IMR-90 (cell line): ENCODE data around the gene RPP25. TPM values are rescaled to one million over a fixed set of nuclear protein-coding genes. Genes with fewer than 3 reads are reported as not detected.

Source experiments
- ATAC-seq: fragments of 200-7000 bp; cut with Tn5 transposase; 2 replicates; pipeline ENCODE4 v1.9.1; 2020; ENCODE audit warnings: low read depth, mild to moderate bottlenecking, moderate library complexity
- BruUV-seq: library from RNA; stranded (reverse); fragments of 400-500 nt; replicated peaks from 2 replicates; lab custom pipeline; 2021; lab: Mats Ljungman, UMichigan
- CTCF ChIA-PET: fragments of 300-600 bp; formaldehyde crosslinking; extraction: SDS; loops from one replicate; lab custom pipeline; 2021; ENCODE audit warnings: antibody characterized with exemption; lab: Yijun Ruan, JAX
- POLR2A ChIA-PET: fragments of 300-600 bp; sonication (Branson Sonifier 250); formaldehyde crosslinking; loops from one replicate; lab custom pipeline; 2022; ENCODE audit warnings: antibody characterized with exemption; ENCODE audit not compliant: unreplicated experiment; lab: Charles Lee
- DNase-seq: peaks from one replicate; pipeline ENCODE4 v3.0.0; 2013
- H2AFZ ChIP-seq: replicated peaks from 2 replicates; pipeline ENCODE3; 2013; ENCODE audit warnings: low read length, mild to moderate bottlenecking; ENCODE audit not compliant: poor library complexity
- H2AK5ac ChIP-seq: 2 replicates; pipeline ENCODE4 v1.6.1; 2013; ENCODE audit warnings: low read depth, low read length, inconsistent platforms
- H2AK9ac ChIP-seq: replicated peaks from 2 replicates; pipeline ENCODE3; 2013; ENCODE audit warnings: mild to moderate bottlenecking, low read depth, low read length, moderate library complexity; ENCODE audit not compliant: poor library complexity
- H2BK120ac ChIP-seq: 2 replicates; pipeline ENCODE4 v1.6.1; 2013; ENCODE audit warnings: low read depth, low read length, inconsistent platforms
- H2BK15ac ChIP-seq: 3 replicates; pipeline ENCODE4 v1.6.1; 2013; ENCODE audit warnings: low read depth, low read length, inconsistent platforms
- H2BK20ac ChIP-seq: 2 replicates; pipeline ENCODE4 v1.6.1; 2013; ENCODE audit warnings: low read depth, mild to moderate bottlenecking, inconsistent platforms, low read length, moderate library complexity
- H2BK5ac ChIP-seq: 2 replicates; pipeline ENCODE4 v1.6.1; 2013; ENCODE audit warnings: mild to moderate bottlenecking, low read depth, low read length, inconsistent platforms; ENCODE audit not compliant: poor library complexity, severe bottlenecking
- H3K14ac ChIP-seq: replicated peaks from 2 replicates; pipeline ENCODE4 v1.6.1; 2013; ENCODE audit warnings: low read depth, low read length, inconsistent platforms
- H3K18ac ChIP-seq: 2 replicates; pipeline ENCODE4 v1.6.1; 2013; ENCODE audit warnings: low read depth, low read length, control low read depth
- H3K23ac ChIP-seq: 2 replicates; pipeline ENCODE4 v1.6.1; 2013; ENCODE audit warnings: low read depth, low read length, inconsistent platforms
- H3K27ac ChIP-seq: 2 replicates; pipeline ENCODE4 v1.5.1; 2013; ENCODE audit warnings: mild to moderate bottlenecking, control low read depth, low read length; ENCODE audit not compliant: insufficient read depth
- H3K27me3 ChIP-seq: 2 replicates; pipeline ENCODE4 v1.6.1; 2013; ENCODE audit warnings: low read length; ENCODE audit not compliant: control insufficient read depth, insufficient read depth
- H3K36me3 ChIP-seq: 2 replicates; pipeline ENCODE4 v1.6.1; 2013; ENCODE audit warnings: low read length, mixed read lengths; ENCODE audit not compliant: control insufficient read depth, insufficient read depth
- H3K4ac ChIP-seq: 2 replicates; pipeline ENCODE4 v1.6.1; 2013; ENCODE audit warnings: low read depth, low read length, inconsistent platforms
- H3K4me1 ChIP-seq: 2 replicates; pipeline ENCODE4 v1.6.1; 2013; ENCODE audit warnings: low read length, mixed read lengths; ENCODE audit not compliant: control insufficient read depth, insufficient read depth
- H3K4me2 ChIP-seq: 2 replicates; pipeline ENCODE4 v1.6.1; 2013; ENCODE audit warnings: low read depth, mild to moderate bottlenecking, control low read depth, low read length, moderate library complexity
- H3K4me3 ChIP-seq: 2 replicates; pipeline ENCODE4 v1.5.1; 2013; ENCODE audit warnings: low read depth, mild to moderate bottlenecking, control low read depth, low read length, moderate library complexity; ENCODE audit not compliant: insufficient read depth
- H3K56ac ChIP-seq: 2 replicates; pipeline ENCODE4 v1.6.1; 2013; ENCODE audit warnings: low read length, inconsistent platforms; ENCODE audit not compliant: insufficient read depth; ENCODE audit errors: extremely low read depth
- H3K79me1 ChIP-seq, 2 experiments: 2 replicates each; pipeline ENCODE4 v1.6.1; 2013; ENCODE audit warnings: low read length in 2 of 2, inconsistent platforms in 1 of 2, low read depth in 1 of 2
- H3K9ac ChIP-seq: 2 replicates; pipeline ENCODE4 v1.6.1; 2013; ENCODE audit warnings: low read depth, low read length, control low read depth
- H3K9me1 ChIP-seq: 2 replicates; pipeline ENCODE4 v1.6.1; 2013; ENCODE audit warnings: low read length, inconsistent platforms; ENCODE audit not compliant: insufficient read depth
- H3K9me3 ChIP-seq: 2 replicates; pipeline ENCODE4 v1.6.1; 2013; ENCODE audit warnings: low read length; ENCODE audit not compliant: control insufficient read depth, insufficient read depth
- H4K20me1 ChIP-seq: 2 replicates; pipeline ENCODE4 v1.6.1; 2013; ENCODE audit warnings: low read length, inconsistent platforms; ENCODE audit not compliant: insufficient read depth
- H4K5ac ChIP-seq: 2 replicates; pipeline ENCODE4 v1.6.1; 2013; ENCODE audit warnings: mild to moderate bottlenecking, low read depth, low read length, control low read depth
- H4K8ac ChIP-seq, 2 experiments: 2 replicates each; pipeline ENCODE4 v1.6.1; 2013; ENCODE audit warnings: low read depth in 2 of 2, low read length in 2 of 2, control low read depth in 1 of 2, inconsistent platforms in 1 of 2
- H4K91ac ChIP-seq: 2 replicates; pipeline ENCODE4 v1.6.1; 2013; ENCODE audit warnings: low read depth, low read length, inconsistent platforms; ENCODE audit not compliant: insufficient read depth
- MAZ ChIP-seq: IDR thresholded peaks from 2 replicates; pipeline ENCODE4 v1.6.1; 2012; ENCODE audit warnings: low read depth, mild to moderate bottlenecking, low read length, improper control_type of control experiment, moderate library complexity, borderline replicate concordance
- RCOR1 ChIP-seq: IDR thresholded peaks from 2 replicates; pipeline ENCODE4 v1.6.1; 2012; ENCODE audit warnings: mild to moderate bottlenecking, low read length, improper control_type of control experiment; ENCODE audit not compliant: insufficient replicate concordance
- WGBS, 2 experiments: methylation state at CpG; one replicate each; pipeline versions ENCODE4 v1.1.5 to v1.1.7; 2013; ENCODE audit warnings: missing lambda C conversion rate in 2 of 2; ENCODE audit not compliant: insufficient read length in 1 of 2; ENCODE audit errors: extremely low coverage in 2 of 2; 5-methylcytosine and 5-hydroxymethylcytosine counted together
- dilution Hi-C: fragments of 300-500 bp; cut with HindIII; formaldehyde crosslinking; loops from one replicate; pipeline ENCODE4 v1.14.3; 2018; ENCODE audit warnings: low sequenced_read_pairs; ENCODE audit not compliant: unreplicated experiment
- in situ Hi-C: fragments of 300-500 bp; cut with MboI; formaldehyde crosslinking; loops from 3 replicates; pipeline ENCODE4 v1.14.3; 2019; ENCODE audit warnings: low sequenced_read_pairs, inconsistent platforms, mixed read lengths
- intact Hi-C: fragments of 100-400 bp; cut with micrococcal nuclease; formaldehyde crosslinking; loops from 2 replicates; pipeline ENCODE4 v1.10.0; 2022
- polyA plus RNA-seq, 3 experiments: library from polyadenylated mRNA; depleted of rRNA; stranded (reverse); fragments of >200 nt; gene quantifications; 2 replicates each; pipeline ENCODE4 v1.2.3, GENCODE V29; 2012; ENCODE audit warnings: low replicate concordance in 1 of 3
- total RNA-seq: library from RNA; depleted of rRNA; stranded (reverse); fragments of >200 nt; gene quantifications from 2 replicates; pipeline ENCODE4 v1.2.3, GENCODE V29; 2012

The RPP25 gene
- total and polyA plus RNA-seq, 2 of the 4 experiments (the other 2 are of a cell fraction) = 0.18 to 0.38 TPM

DNA sequence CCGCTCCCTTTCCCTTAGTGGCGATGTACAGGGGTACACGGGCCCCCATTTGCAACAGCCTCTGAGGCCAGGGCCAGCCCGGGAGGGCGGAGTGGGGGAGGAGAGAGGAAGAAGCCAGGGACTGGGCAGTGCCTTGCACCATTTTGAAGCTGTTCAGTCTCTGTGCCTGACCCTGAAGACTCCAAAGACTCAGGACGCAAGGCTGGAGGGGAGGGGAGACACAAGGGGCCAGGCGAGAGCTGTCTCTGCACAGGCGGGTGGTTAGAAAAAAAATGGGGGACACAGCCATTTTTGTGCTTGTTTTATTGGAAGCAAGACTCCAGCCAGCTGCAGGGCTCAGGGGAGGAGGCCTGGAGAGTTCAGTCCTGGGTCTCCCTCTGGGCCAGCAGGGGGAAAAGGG is 1.6 kb downstream of the RPP25 start:
- Histone ChIP-seq H3K9ac (no peak overlapping the region), H2BK5ac (no peak overlapping the region), H2BK20ac (no peak overlapping the region), H3K4ac (no peak overlapping the region), H3K4me2 (no peak overlapping the region; the same call in 1 of the 2 replicates), H3K27me3 (peaks cover 37% of the 10 kb centered on the region), H2AK9ac (peak overlapping the region; percentile 2), H2BK120ac (no peak overlapping the region), H4K91ac (no peak overlapping the region), H3K9me1 (no peaks in the 10 kb centered on the region), H3K18ac (no peak overlapping the region; the same call in 1 of the 2 replicates), H2AFZ (no peak overlapping the region), H4K20me1 (no peaks in the 10 kb centered on the region; the same call in 1 of the 2 replicates), H3K79me1 (no peaks in the 10 kb centered on the region), H2AK5ac (no peak overlapping the region), H3K4me1 (peaks cover 8% of the 10 kb centered on the region; the same call in 1 of the 2 replicates), H4K5ac (no peak overlapping the region), H2BK15ac (no peak overlapping the region), H3K27ac (peak overlapping the region; percentile 25; the same call in 1 of the 2 replicates), H3K14ac (no peak overlapping the region), H3K56ac (no peak overlapping the region), H3K9me3 (no peaks in the 10 kb centered on the region), H4K8ac (no peak overlapping the region), H3K23ac (no peak overlapping the region), H3K4me3 (no peak overlapping the region), H3K36me3 (no peaks in the 10 kb centered on the region)
- dilution Hi-C loops (no loop called here), intact Hi-C loops (loop anchor here (2.0 to 10.0 kb wide), 2 partner anchors 250 to 580 kb away; no protein-coding TSS in a partner anchor), in situ Hi-C loops (no loop called here)
- no peak for TF ChIP-seq MAZ
- no peak for TF ChIP-seq RCOR1
- DNase-seq (no peak), ATAC-seq (no peak)
- POLR2A ChIA-PET = interaction anchor here (0.6 kb wide), 1 partner anchor 678 kb away, joined by 7 read pairs; no protein-coding TSS in a partner anchor
- CTCF ChIA-PET = no interaction called here
- no TSS peak for BruUV-seq
- no CpG with 5 or more reads among the region's 8 CpGs for WGBS, 2 experiments
